ENCODE measurements around the gene CDKL5. TPM values are rescaled to one million over a fixed set of nuclear protein-coding genes. Genes with fewer than 3 reads are reported as not detected.

The CDKL5 gene
- total RNA-seq, 3 donors from 2014 or later: 0.83 to 1.4 (median 1.1) TPM

DNA sequence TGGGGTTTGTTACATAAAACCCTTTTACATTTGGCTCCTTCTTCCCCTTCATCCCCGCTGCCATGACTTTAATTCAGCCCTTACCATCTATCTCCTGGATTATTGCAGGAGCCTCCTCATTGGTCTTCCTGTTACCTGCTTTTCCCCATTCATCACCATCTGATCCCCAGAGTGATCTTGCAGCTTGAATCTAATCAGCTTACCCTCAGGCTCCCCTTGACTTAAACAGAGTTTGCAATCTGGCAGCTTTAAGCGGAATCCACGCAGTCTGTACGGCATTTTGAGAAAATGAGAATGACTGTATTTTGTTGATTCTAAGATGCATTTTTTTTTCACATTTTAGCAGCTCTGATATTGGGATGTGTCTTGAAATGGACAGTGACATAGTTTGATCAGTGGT is 267.1 kb downstream of the CDKL5 start:
- no peak for DNase-seq
- H3K4me1 Mint-ChIP-seq (ENCODE audit: low read depth): no peaks in the 10 kb centered on the region
- H3K36me3 Mint-ChIP-seq (ENCODE audit: insufficient read depth): no peaks in the 10 kb centered on the region
- ATAC-seq: no peak
- H3K4me3 Mint-ChIP-seq: no peak overlapping the region
- peaks cover 3% of the 10 kb centered on the region for H3K9me3 Mint-ChIP-seq
- H3K27me3 Mint-ChIP-seq (ENCODE audit: low read depth): no peaks in the 10 kb centered on the region

DNA sequence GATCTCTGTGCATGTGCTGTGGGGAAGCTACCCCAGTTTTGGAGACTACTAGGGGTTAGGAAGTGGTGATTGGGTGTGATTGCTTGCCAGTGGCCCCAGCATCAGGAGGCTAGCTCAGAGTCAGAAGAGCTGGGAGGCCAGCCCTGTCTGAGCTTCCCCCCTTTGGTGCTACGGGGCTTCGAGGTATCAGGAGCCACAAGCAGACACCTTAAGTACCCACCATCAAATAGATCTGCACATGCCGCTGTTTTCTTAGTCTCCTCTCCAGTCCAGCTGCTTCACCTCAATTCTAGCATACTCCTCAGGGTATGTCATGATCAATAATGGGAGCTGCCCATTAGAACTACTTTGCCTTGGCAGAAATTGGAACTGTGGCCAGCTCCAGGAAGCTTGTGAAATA is 271.2 kb downstream of the CDKL5 start:
- DNase-seq (no peak), ATAC-seq (no peak)
- Mint-ChIP-seq H3K27me3 (ENCODE audit: low read depth) (no peaks in the 10 kb centered on the region), H3K4me1 (ENCODE audit: low read depth) (no peaks in the 10 kb centered on the region), H3K4me3 (no peak overlapping the region), H3K9me3 (peaks cover 3% of the 10 kb centered on the region), H3K36me3 (ENCODE audit: insufficient read depth) (no peaks in the 10 kb centered on the region)

DNA sequence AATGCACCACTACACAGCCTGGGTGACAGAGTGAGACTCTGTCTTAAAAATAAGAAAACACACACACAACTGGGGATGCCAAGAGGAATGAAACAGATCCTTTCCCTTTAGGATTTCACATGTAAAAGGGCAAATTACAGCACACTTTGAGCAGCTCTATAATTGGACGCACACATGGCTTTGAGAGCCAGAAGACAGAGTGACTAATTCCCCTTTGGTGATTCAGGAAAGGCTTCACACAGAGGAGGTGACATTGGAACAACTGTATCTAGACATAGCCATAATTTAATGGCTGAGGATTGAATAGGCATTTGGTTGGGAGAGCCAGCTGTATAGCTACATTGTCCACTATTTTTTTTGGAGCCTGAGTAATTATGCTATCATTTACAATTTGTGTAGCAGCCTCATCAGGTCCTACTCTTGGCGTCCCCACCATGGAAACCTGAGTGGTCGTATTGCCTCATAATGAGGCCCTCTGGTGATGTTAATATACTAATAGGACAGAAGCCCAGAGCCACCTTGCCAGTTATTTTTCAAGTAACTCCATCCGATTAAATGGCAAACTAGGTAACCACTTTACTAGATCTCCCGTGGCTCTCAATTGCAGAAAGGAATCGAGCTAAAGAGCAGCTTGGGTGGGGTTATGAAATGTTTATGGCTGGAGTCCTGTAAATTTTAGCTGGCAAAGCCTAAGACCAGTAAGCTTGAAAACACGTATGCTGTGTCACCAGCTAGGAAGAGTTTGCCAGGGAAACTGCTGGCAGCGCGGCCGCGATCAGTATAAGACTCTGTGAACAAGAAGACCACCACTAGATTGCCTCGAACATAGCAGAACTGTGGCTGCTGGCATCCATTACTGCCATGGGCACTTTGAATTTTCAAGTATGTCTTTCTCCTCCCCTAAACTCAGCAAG is 273.6 kb downstream of the CDKL5 start:
- H3K4me3 Mint-ChIP-seq: no peak overlapping the region
- peaks cover 3% of the 10 kb centered on the region for H3K27me3 Mint-ChIP-seq (ENCODE audit: low read depth)
- ATAC-seq: no peak

DNA sequence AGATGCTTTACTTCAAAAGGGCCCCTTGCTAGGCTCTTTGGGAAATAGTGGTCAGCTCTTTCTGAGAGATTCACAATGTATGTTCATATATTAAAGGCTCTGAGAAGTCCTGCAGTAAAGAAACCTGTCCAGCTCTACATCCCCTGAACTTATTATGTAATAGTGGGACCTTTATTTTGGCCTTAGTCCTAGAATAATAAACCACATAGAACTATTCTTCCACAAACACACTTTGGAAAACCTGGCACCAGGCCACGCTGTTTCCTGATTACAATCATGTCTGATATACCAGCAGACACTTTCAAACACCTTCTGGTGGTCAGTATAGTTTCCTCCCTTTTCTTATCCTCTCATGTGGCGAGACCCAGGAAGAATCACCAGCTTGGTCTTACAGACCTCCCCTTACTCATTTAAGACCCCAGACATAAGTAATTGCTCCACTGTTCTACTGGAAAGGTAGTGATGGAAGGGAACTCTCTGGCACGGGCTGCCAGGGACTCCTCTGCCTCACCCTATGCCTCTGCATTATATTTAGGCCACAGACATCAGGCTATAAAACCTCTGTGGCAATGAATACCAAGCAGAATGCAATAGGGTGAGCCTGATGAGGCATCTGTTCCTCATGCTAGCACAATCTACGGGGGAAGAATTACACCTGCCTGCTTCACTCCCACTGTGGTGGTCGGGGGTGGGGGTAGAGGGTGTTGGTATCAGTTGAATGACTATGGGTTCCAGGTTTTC is 276.4 kb downstream of the CDKL5 start:
- ATAC-seq (no peak), DNase-seq (no peak)
- Mint-ChIP-seq H3K4me3 (no peak overlapping the region), H3K27me3 (ENCODE audit: low read depth) (peaks cover 3% of the 10 kb centered on the region), H3K4me1 (ENCODE audit: low read depth) (no peaks in the 10 kb centered on the region), H3K9me3 (no peaks in the 10 kb centered on the region), H3K36me3 (ENCODE audit: insufficient read depth) (no peaks in the 10 kb centered on the region)

More for the DNA sequence above, 273.6 kb downstream of the CDKL5 start:
- H3K9me3 Mint-ChIP-seq: peaks cover 3% of the 10 kb centered on the region
- H3K36me3 Mint-ChIP-seq (ENCODE audit: insufficient read depth): no peaks in the 10 kb centered on the region
- no peaks in the 10 kb centered on the region for H3K4me1 Mint-ChIP-seq (ENCODE audit: low read depth)
- no peak for DNase-seq

DNA sequence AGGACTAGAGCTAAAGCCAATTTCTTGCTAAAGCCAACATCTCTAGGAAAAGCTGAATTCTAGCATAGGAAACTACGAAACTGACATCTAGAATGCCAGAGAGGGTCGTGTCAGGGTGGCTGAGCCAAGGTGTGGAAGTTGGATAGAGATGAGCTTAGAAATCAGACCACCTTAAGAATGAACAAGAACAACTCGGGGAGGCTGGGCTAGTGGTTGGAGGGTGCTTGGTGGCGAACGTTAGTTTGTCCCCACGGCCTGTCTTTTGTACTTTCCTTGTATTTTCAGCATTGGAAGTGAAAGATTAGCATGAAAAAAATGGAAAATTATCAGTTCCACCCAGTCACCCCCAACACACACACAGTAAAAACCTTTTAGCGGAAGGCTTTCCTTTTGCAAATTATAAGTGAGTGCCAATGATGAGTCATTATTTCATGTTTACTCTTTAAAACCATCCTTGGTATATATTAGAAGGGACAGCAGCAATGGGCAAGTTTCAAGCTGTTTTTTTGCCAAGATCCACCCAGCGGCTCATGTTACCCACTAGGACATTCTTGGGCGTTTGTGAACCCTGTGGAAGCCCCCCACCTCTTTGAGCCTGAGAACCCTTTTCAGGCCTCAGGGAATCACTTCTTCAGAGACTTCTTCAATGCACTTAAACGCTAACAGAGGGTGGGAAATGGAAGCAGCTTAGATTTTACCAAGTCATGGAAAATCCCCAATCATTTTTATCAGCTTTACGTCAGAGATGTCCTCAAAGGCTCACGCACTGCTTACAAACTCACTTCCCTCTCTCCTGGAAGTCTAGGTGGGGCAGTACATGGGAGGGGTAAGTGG is 277.2 kb downstream of the CDKL5 start:
- Mint-ChIP-seq H3K4me1 (ENCODE audit: low read depth) (no peaks in the 10 kb centered on the region), H3K27me3 (ENCODE audit: low read depth) (peaks cover 3% of the 10 kb centered on the region), H3K36me3 (ENCODE audit: insufficient read depth) (no peaks in the 10 kb centered on the region), H3K4me3 (no peak overlapping the region), H3K9me3 (no peaks in the 10 kb centered on the region)
- no peak for ATAC-seq
- no peak for DNase-seq

Other genes with a start within 250 kb of the CDKL5 start
- not detected for gene BEND2, start 204.7 kb upstream of the CDKL5 start, total RNA-seq
- gene SCML2, start 70.9 kb upstream of the CDKL5 start, total RNA-seq: 1 to 10 TPM; 3.4 to 5.1 (median 5.1) TPM
- not detected for gene RS1, start 246.5 kb downstream of the CDKL5 start, total RNA-seq